ENCODE measurements around the gene ILRUN.
"Not testable (repeated sequence)": the region's sequence is repeated elsewhere in the genome, so short reads cannot be mapped to it uniquely, and the experiment has no call there.

Gene ILRUN

DNA sequence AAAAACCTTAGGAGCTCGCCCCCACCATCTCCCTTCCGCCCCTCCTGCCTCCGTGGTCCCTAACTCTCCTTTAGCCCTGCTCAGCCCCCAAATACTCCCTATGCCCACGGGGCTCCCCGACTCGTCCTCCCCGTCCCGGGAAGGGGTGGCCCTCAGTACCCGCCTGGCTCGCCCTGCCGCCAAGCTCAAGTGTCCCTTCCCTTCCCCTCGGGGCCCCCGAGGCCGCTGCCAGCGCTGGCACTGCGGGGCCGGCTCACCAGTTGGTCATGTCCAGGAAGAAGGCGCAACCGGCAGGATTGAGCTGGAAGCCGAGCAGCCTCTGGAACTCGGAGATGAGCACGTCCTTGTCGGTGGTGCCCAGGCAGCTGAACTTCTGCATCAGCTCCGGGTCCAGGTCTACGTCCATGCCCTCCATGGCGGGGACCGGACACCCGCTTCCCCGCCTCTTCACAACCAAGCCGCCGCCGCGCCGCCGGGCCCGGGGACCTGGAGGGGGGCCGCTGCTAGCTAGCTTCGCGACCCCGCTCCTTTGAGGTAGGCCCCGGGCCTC lies 303 bp downstream of the ILRUN start:
- no peak for DNase-seq

DNA sequence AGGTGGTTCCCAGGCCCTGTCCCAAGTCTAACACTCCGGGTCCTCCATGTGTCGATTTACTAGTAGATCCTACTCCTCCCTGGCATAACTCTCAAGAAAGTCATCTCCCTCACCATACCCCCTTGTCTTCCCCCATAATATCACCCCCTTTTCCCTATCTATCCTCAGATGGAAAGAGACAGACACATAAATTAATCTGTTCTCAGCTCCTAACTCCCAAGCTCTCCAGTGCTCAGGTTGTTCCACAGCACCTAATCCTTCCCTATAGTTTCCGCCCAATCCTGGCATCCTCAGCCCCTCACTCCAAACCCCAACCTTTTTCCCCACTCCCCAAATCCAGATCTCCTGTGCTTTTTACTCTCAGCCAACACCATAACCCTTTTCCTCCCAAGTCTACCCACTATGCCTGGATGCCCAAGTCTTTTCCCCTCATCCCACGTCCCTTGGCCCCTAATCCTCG lies 808 bp downstream of the ILRUN start:
- DNase-seq, result no peak

DNA sequence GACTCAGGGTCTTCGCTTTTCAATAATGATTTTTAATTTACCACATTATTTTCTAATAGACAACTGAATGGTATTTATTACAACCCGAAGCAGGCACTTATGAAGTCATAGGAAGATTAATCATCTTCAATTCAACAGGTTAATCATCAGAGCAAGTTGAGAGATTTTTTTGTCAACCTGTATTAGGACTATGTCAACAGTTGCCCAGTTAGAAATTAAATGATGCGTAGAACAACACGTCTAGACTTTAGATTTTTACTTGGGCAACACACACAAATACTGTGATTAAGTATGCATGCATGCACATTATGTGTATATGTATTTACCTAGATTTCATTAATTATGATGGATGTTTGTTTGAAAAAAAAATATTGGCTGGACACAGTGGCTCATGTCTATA lies 4.3 kb downstream of the ILRUN start:
- no peak for DNase-seq

DNA sequence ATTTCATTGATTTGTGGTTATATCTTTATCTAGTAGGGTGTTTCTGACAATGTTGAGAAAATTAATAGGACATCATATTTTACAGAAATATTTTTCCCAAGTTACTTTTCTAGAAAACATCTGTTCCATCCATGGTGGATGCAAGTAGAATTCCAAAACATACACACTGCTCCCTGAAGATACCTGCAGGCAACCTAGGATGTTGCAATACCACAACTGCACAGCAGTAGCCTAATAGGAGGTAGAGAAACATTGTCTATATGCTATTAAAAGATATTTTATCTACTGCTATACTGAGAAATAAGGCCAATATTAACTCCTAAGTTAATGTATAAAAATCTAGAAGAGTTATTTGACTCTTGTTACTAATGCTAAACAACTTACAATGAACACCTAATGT lies 6.8 kb downstream of the ILRUN start:
- no peak for DNase-seq

DNA sequence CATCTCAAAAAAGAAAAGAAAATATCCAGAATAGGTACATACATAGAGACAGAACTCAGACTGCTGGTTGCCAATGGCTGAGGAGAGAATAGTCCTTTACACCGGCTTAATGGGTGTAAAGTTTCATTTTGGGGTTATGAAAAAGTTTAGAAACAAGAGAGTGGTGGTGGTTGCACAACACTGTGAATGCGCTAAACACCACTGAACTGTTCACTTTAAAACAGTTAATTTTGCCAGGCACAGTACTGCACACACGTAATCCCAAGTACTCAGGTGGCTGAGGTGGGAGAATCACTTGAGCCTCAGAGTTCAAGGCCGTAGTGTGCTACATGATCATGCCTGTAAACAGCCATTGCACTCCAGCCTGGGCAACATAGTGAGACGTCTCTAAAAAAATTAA lies 7.6 kb downstream of the ILRUN start:
- no peak for DNase-seq

DNA sequence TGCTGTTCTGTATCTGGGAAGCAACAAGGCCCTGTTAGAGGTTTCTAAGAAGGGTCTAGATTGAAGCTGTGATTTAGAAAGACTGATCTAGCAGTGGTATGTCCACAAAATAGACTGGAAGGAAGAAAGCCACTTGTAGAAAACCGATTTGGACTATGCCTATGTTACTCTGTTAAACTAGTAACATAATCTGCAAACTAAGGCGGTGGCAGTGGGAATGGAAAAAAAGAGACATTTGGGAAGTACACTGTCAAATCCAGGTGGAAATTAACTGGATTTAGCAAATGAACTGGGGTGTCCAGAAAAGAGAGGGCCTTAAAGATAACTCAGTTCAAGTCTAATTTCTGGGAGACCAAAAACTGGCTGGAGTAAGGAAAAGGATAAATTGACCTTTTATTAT lies 11.6 kb downstream of the ILRUN start:
- DNase-seq, result no peak

DNA sequence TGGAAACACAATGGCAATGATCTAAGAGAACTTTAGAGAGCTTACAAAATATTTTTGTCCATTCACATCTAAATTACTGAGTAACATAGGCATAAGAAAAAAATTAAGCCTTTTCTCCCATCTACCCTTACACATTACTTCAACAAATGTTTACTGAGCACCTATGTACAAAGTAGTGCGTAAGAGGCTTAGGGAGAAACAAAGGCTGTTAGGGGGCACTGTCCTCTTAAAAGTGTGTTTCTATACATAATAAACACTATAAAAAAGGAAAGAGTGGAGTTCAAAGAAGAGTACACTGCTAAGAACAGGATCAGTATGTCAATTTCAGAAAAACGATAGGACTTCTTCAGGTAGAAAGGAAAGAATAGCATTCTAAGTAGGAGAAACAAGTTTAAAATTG lies 12.2 kb downstream of the ILRUN start:
- no peak for DNase-seq

DNA sequence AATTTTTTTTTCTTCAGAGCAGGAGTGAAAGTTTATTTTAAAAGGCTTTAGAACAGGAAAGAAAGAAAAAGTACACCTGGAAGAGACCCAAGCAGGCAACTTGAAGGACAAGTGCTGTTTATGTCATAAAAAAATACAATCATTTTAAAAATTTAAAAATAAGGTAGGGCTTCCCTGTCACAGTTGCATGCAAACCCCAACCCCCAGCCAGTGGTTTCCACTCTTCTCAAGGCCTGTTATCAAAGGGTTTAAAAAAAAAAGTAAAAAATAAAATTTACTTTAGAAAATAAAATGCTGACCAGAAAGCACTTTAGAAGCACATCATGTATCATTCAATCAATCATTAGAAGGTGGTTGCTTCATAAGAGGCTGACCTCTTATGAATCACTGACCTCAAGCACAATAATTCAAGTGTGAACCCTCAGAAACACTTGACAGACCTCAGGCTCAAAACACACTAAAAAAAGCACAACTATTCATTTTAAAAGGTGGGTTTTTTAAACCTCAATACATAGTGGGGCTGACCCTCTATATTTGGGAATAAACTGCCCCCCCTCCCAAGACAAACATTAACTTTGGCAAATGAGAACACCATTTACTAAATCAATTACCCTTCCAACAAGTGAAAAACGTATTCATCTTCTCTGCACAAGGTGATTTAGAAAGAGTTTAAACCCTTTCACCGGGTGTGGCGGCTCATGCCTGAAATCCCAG lies 15.6 kb downstream of the ILRUN start:
- no peak for DNase-seq

DNA sequence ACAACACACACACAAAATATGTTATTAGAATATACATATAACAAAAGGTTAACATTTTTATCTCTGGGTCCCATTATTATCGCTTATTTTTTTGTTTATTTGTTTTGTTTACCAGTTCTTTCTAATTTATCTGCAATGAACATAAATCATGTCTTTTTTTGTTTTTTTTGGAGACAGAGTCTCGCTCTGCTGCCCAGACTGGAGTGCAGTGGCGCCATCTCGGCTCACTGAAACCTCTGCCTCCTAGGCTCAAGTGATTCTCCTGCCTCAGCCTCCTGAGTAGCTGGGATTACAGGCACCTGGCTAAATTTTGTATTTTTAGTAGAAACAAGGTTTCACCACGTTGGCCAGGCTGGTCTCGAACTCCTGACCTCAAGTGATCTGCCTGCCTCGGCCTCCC lies 16.3 kb downstream of the ILRUN start:
- DNase-seq, result not testable (repeated sequence)

DNA sequence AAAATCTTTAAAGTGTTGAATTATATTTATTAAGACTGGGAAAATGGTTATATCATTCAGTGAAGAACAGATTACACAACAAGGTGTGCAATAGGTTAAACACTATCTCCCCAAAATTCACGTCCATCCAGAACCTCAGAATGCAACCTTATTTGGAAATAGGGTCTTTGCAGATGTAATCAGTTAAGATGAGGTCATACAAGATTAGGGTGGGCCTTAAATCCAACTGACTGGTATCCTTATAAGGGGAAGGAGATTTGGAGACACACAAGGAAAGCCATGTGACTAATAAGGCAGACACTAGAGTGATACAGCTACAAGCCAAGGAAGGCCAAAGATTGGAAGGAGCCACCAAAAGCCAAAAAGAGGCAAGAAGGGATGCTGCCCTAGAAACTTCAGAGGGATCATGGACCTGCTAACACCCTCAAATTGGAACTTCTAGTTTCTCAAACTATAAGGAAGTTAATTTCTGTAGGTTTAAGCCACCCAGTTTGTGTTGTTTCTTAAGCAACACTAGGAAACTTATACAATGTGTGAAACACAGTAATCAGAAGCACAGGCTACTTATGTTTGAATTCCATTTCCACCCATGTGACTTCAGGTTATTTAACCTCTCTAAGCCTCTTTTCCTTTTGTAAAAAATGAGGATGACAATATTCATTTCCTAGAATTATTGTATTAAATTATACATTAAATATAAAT lies 16.9 kb downstream of the ILRUN start:
- no peak for DNase-seq

DNA sequence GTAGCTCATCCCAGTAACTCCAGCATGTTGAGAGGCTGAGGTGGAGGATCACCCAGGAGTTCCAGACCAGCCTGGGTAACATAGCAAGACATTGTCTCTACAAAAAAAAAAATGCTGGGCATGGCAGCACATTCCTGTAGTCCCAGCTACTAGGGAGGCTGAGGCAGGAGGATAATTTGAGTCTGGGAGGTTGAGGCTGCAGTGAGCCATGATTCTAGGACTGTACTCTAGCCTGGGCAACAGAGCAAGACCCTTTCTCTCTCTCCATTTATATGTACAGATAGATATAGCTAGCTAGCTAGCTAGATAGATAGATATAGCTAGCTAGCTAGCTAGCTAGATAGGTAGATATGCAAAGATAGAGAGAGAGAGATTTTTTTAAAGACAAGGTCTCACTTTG lies 20.4 kb downstream of the ILRUN start:
- DNase-seq, result no peak

DNA sequence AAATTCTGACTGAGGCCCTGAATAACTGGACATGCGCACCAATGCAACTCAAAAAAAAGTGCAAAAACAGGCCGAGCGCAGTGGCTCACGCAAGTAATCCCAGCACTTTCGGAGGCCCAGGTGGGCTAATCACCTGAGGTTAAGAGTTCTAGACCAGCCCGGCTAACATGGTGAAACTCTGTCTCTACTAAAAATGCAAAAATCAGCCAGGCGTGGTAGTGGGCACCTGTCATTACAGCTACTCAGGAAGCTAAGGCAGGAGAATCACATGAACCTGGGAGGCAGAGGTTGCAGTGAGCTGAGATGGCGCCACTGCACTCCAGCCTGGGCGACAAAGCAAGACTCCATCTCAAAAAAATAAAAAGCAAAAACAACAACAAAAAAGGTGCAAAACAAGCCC lies 21.6 kb downstream of the ILRUN start:
- not testable (repeated sequence) for DNase-seq

DNA sequence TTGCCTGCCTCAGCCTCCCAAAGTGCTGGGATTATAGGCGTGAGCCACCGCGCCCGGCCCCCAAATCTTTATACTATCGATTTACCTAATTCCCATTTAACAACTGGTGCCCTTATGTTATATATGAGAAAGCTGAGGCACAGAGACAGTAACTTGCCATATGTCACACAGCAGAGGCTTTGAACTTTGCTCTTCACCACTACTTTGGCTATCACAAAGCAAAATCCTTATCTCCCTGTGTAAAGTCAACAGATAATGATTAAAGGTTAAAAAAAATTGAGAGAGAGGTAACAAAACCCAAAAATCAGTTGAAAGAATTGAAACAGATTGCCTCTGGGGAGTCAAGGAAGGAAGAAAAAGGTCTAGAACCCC lies 22.3 kb downstream of the ILRUN start:
- DNase-seq, result no peak

DNA sequence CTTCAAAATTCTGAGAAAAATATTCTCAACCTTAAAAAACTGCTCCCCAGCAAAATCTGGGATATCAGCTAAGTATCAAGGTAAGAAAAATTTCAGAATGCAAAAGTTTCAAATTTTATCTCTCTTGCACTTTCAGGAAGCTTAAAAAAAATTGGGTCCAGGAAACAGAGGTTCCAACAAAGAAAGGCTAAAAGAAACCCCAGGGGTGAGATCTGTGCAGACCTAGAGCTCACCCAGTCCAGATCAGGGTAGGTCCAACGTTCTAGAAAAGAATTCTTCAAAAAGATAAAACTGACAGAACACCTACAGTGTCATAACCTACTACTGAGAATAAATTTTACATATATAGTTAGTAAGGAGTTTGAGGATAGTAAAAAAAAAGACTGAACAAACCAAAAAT lies 23.5 kb downstream of the ILRUN start:
- DNase-seq, result peak; percentile 17

DNA sequence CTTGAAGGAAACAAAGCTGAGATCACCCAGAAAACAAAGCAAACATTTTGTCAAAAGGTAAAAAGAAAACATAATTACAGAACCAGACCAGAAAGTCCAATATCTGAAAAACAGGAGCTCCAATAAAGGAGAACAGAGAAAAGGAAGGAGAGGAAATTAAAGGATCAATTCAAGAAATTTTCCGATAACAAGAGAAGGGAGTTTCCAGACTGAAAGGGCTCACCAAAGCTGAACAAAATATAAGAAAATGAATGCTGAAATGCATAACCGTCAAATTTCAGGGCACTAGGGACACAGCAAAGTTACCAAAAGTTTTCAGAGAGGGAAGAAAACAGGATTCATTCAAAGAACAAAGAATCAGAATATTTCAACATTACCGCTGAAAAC lies 23.9 kb downstream of the ILRUN start:
- no peak for DNase-seq

DNA sequence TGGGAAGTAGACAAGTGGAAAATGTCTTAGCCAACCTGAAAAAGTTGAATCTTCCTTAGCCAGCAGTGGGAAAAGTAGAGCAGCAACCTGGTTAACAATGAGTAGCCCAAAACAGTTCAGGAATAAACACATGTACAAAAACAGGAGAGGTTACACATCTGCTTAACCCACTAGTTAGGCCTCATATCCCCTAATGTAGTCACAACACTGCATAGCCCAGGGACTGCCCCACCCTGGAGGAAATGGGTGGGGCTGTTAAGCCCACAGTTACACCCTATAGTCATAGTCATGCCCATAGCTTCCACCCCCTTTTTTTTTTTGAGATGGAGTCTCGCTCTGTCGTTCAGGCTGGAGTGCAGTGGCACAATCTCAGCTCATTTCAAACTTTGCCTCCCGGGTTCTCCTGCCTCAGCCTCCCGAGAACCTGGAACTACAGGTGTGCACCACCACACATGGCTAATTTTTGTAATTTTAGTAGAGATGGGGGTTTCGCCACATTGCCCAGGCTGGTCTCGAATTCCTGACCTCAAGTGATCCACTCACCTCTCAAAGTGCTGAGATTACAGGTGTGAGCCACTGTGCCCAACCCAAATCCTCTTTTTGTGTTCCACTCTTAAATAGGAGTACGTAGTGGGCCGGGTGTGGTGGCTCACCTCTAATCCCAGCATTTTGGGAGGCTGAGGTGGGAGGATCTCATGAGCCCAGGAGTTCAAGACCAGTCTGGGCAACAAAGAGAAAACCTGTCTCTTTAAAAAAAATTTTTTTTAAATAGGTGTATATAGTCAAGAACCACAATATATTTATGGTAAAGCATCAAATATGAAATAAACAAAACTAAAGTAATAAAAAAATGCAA lies 24.5 kb downstream of the ILRUN start:
- DNase-seq, result peak; percentile 92

DNA sequence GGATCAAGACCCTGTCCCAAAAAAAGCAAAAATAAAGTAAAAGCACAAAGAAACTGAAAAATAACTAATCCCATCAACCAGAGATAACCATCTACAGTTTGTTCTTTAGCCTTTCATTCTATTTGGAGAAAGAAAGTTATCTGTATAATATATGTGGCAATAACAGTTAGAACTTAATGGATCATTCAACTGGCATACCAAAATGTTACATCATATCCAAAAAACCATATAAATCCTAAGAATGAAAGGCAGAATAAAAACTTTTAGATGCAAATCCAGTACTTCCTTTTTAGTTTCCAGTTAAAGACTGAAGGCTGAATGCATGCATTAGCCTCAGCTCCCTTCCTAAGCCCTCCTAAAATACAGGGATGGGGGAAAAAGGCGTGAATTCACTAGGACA lies 25.2 kb downstream of the ILRUN start:
- DNase-seq, result no peak

DNA sequence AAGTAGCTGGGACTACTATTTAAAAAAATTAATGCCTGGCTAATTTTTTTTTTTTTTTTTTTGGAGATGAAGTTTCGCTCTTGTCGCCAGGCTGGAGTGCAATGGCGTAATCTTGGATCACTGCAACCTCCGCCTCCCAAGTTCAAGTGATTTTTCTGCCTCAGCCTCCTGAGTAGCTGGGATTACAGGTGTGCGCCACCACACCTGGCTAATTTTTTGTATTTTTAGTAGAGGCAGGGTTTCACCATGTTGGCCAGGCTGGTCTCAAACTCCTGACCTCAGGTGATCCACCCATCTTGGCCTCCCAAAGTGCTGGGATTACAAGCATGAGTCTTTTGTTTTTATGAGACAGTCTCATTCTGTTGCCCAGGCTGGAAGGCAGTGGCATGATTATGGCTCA lies 27.8 kb downstream of the ILRUN start:
- not testable (repeated sequence) for DNase-seq

DNA sequence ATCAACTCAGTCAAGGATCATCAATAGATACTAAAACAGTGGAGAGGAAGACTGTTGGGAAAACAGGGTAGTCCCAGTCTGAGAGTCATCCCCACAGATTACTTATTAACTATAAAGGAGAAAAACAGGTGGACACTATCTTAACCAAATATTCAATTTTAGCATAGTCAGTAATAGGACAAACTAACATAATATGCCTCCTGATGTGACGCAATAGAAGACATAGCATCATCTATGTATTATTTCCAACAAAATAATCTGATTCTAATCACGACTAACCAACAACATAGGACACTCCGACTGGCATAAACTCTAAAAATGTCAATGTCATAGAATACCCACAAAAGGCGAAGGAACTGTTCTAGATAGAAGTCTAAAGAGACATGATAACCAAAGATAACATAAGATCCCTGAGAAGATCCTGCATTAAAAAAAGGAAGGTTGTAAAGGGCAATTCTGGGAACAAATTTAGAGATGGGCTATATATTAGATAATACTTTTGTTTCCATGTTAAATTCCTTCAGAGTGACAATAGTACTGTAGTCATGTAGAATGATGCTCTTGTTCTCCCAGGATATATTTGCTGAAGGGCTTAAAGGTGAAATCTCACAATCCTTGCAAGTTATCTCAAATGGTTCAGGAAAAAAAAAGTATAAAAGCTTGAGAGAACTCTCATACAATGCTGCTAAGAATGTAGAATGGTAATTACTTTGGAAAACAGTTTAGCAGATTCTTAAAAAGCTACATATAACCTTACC lies 28.9 kb downstream of the ILRUN start:
- DNase-seq, result no peak

DNA sequence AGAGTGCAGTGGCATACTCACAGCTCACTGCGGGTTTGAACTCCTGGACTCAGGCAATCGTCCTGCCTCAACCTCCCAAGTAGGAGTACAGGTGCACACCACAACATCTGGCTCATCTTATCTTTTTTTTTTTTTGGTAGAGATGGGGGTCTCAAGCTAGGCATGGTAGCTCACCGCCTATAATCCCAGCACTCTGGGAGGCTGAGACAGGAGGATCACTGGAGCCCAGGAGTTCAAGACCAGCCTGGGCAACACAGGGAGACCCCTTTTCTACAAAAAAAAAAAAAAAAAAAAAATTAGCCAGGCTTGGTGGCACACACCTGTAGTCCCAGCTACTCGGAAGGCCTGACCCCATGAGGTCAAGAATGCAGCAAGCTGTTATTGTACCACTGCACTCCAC lies 31.5 kb downstream of the ILRUN start:
- DNase-seq, result no peak

DNA sequence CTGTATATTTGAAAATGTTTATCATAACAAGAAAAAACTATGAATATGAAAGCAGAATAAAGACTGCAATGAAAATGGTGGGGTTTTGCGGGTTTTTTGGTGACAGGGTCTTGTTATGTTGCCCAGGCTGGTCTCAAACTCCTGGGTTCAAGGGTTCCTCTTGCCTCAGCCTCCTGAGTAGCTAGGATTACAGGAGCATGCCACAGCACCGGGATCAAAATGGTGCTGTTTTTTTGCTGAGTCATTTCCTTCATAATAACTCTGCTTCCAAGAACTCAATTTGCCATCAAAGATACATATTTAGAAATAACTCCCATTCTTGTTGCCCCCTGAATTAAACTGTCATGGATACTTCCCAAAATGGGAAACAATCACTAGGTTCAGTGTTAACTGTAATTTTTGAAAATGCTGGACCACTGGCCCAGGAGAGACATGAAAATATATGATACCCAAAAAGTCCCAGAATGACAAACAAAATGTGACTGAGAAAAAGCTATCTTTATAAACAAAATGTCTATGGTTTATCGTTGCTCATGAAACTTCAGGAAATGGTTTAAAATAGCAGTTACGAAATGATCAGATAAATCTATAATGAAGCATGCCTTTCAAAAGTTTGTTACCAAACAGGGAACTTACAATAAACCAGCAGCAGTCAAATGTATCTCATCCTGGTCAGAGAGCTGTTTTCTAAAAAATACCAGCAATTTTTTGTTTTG lies 32.2 kb downstream of the ILRUN start:
- peak; percentile 39 for DNase-seq

DNA sequence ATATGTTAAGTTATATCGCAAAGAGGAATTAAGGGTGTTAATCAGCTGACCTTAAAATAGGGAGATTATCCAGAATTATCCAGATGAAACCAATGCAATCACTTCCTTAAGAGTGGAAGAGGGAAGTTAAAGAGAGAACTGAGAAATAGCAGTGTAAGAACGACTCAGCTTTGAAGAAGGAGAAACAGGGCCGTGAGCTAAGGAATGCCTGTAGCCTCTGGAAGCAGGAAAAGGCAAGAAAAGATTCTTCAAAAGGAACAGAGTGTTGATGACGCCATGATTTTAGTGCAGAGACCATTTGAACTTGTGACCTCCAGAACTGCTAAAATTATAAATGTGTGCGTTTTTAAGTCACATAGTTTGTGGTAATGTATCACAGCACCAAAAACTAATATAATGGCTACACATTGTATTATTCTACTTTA lies 32.7 kb downstream of the ILRUN start:
- DNase-seq, result no peak
